ENCODE data around the gene SCAF1.

DNA sequence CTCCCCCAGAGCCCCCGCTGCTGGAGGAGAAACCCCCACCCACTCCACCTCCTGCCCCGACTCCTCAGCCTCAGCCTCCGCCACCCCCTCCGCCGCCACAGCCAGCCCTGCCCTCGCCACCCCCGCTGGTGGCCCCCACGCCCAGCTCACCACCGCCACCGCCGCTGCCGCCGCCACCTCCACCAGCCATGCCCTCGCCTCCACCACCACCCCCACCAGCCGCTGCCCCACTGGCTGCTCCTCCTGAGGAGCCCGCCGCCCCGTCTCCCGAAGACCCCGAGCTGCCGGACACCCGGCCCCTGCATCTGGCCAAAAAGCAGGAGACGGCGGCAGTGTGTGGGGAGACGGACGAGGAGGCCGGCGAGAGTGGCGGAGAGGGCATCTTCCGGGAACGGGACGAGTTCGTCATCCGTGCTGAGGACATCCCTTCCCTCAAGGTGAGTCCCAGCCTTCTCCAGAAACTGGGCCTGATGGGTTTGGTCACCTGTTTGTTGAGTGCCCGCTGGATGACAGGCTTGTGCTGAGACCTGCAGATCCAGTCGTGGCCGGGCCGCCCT lies 40.4 kb upstream of the SCAF1 start:
- TF ChIP-seq CTCF (IDR thresholded peaks at IDR 0.05): no peak
- TF ChIP-seq POLR2A (IDR thresholded peaks at IDR 0.05): no peak

Data from uterus (tissue), 2 donors.